ENCODE measurements around the gene TBC1D25.

Gene TBC1D25

GRCh38 chrX:48584698-48585097, 45.2 kb downstream of the TBC1D25 start:
- TF ChIP-seq CTCF (IDR thresholded peaks at IDR 0.05; ENCODE audit: low read length) = no peak
- TF ChIP-seq EZH2 (IDR thresholded peaks at IDR 0.05; ENCODE audit: borderline replicate concordance, low read length) = no peak

GRCh38 chrX:48589482-48590162, 50.1 kb downstream of the TBC1D25 start:
- H3K27ac ChIP-seq (ENCODE audit: low read depth, low read length, poor library complexity, severe bottlenecking) = no peak overlapping the region
- no peaks in the 10 kb centered on the region for H3K9me3 ChIP-seq (ENCODE audit: low read length)
- no peak for TF ChIP-seq CTCF (IDR thresholded peaks at IDR 0.05; ENCODE audit: low read length)
- TF ChIP-seq EZH2 (IDR thresholded peaks at IDR 0.05; ENCODE audit: borderline replicate concordance, low read length) = no peak
- no peak overlapping the region for H3K4me2 ChIP-seq (ENCODE audit: low read length)
- no peak overlapping the region for H3K9ac ChIP-seq (ENCODE audit: low read length)
- H2AFZ ChIP-seq (ENCODE audit: low read length) = no peak overlapping the region
- no peaks in the 10 kb centered on the region for H3K9me2 ChIP-seq (ENCODE audit: low read depth, low read length)
- no peaks in the 10 kb centered on the region for H3K27me3 ChIP-seq (ENCODE audit: insufficient read depth, low read length)
- H3F3A ChIP-seq (ENCODE audit: insufficient read depth, low read length) = no peaks in the 10 kb centered on the region
- H3K79me2 ChIP-seq (ENCODE audit: insufficient read depth, low read length) = no peaks in the 10 kb centered on the region
- no peaks in the 10 kb centered on the region for H4K20me1 ChIP-seq (ENCODE audit: insufficient read depth, low read length)
- H3K4me3 ChIP-seq (ENCODE audit: low read depth, low read length, poor library complexity, severe bottlenecking) = no peak overlapping the region
- H3K36me3 ChIP-seq (ENCODE audit: insufficient read depth, low read length) = no peaks in the 10 kb centered on the region
- no peaks in the 10 kb centered on the region for H3K4me1 ChIP-seq (ENCODE audit: insufficient read depth, low read length, severe bottlenecking)

More at GRCh38 chrX:48584698-48585097, 45.2 kb downstream of the TBC1D25 start:
- H3K4me1 ChIP-seq (ENCODE audit: insufficient read depth, low read length, severe bottlenecking) = no peaks in the 10 kb centered on the region
- no peaks in the 10 kb centered on the region for H3K79me2 ChIP-seq (ENCODE audit: insufficient read depth, low read length)
- no peaks in the 10 kb centered on the region for H4K20me1 ChIP-seq (ENCODE audit: insufficient read depth, low read length)
- H3K27me3 ChIP-seq (ENCODE audit: insufficient read depth, low read length) = no peaks in the 10 kb centered on the region
- H2AFZ ChIP-seq (ENCODE audit: low read length) = no peak overlapping the region
- no peak overlapping the region for H3K4me3 ChIP-seq (ENCODE audit: low read depth, low read length, poor library complexity, severe bottlenecking)
- H3K9me2 ChIP-seq (ENCODE audit: low read depth, low read length) = no peaks in the 10 kb centered on the region
- peaks cover 4% of the 10 kb centered on the region for H3F3A ChIP-seq (ENCODE audit: insufficient read depth, low read length)
- H3K9me3 ChIP-seq (ENCODE audit: low read length) = no peaks in the 10 kb centered on the region
- peaks cover 4% of the 10 kb centered on the region for H3K36me3 ChIP-seq (ENCODE audit: insufficient read depth, low read length)
- no peak overlapping the region for H3K27ac ChIP-seq (ENCODE audit: low read depth, low read length, poor library complexity, severe bottlenecking)
- no peak overlapping the region for H3K9ac ChIP-seq (ENCODE audit: low read length)
- H3K4me2 ChIP-seq (ENCODE audit: low read length) = no peak overlapping the region

- no peak overlapping the region for H3K4me2 ChIP-seq (ENCODE audit: low read length)
- H3K27ac ChIP-seq (ENCODE audit: low read depth, low read length, poor library complexity, severe bottlenecking) = no peak overlapping the region
- H3K4me1 ChIP-seq (ENCODE audit: insufficient read depth, low read length, severe bottlenecking) = no peaks in the 10 kb centered on the region
- TF ChIP-seq EZH2 (IDR thresholded peaks at IDR 0.05; ENCODE audit: borderline replicate concordance, low read length) (no peak), CTCF (IDR thresholded peaks at IDR 0.05; ENCODE audit: low read length) (no peak)
- H3K36me3 ChIP-seq (ENCODE audit: insufficient read depth, low read length) = no peaks in the 10 kb centered on the region
- H3K9ac ChIP-seq (ENCODE audit: low read length) = no peak overlapping the region
- H3K27me3 ChIP-seq (ENCODE audit: insufficient read depth, low read length) = no peaks in the 10 kb centered on the region
- H3K4me3 ChIP-seq (ENCODE audit: low read depth, low read length, poor library complexity, severe bottlenecking) = no peak overlapping the region
- H3K79me2 ChIP-seq (ENCODE audit: insufficient read depth, low read length) = no peaks in the 10 kb centered on the region
- no peak overlapping the region for H2AFZ ChIP-seq (ENCODE audit: low read length)
- H4K20me1 ChIP-seq (ENCODE audit: insufficient read depth, low read length) = no peaks in the 10 kb centered on the region
- no peaks in the 10 kb centered on the region for H3K9me2 ChIP-seq (ENCODE audit: low read depth, low read length)
- H3F3A ChIP-seq (ENCODE audit: insufficient read depth, low read length) = no peaks in the 10 kb centered on the region
- H3K9me3 ChIP-seq (ENCODE audit: low read length) = no peaks in the 10 kb centered on the region
Observed at GRCh38 chrX:48590203-48591103, 50.9 kb downstream of the TBC1D25 start.
